SK-N-SH (cell line): ENCODE data around the gene CACNA2D3.

ENCODE experiments used
- CHD2 ChIP-seq: fragments of 150-350 bp; IDR thresholded peaks from 2 replicates; pipeline ENCODE4 v1.6.1; 2018; ENCODE audit warnings: low read length; ENCODE audit not compliant: partially characterized antibody
- EP300 ChIP-seq, 2 experiments: IDR thresholded peaks; 2 replicates each; pipeline versions ENCODE4 v1.4.0 to v1.6.1; 2012; ENCODE audit warnings: borderline replicate concordance in 1 of 2, low read depth in 1 of 2, low read length in 1 of 2
- FOXM1 ChIP-seq: IDR thresholded peaks from 2 replicates; pipeline ENCODE4 v1.4.0; 2012; ENCODE audit warnings: low read depth, mild to moderate bottlenecking
- GATA2 ChIP-seq: sonication (generic); formaldehyde crosslinking; IDR thresholded peaks from 2 replicates; pipeline ENCODE4 v1.5.0; 2020; ENCODE audit warnings: mild to moderate bottlenecking, missing genetic modification reagents
- NRF1 ChIP-seq: IDR thresholded peaks from 2 replicates; pipeline ENCODE4 v1.6.1; 2012; ENCODE audit warnings: low read depth, mild to moderate bottlenecking, low read length
- RAD21 ChIP-seq: IDR thresholded peaks from 2 replicates; pipeline ENCODE4 v1.6.1; 2012; ENCODE audit warnings: mild to moderate bottlenecking, low read length
- RFX5 ChIP-seq: IDR thresholded peaks from 2 replicates; pipeline ENCODE4 v1.6.1; 2012; ENCODE audit warnings: mild to moderate bottlenecking, improper control_type of control experiment, low read length
- RXRA ChIP-seq: IDR thresholded peaks from 2 replicates; pipeline ENCODE4 v1.4.0; 2012; ENCODE audit warnings: low read depth, mild to moderate bottlenecking, borderline replicate concordance
- TAF1 ChIP-seq: IDR thresholded peaks from 2 replicates; pipeline ENCODE4 v1.6.1; 2012; ENCODE audit warnings: low read depth, mild to moderate bottlenecking, low read length, moderate library complexity, borderline replicate concordance
- YY1 ChIP-seq: IDR thresholded peaks from 2 replicates; pipeline ENCODE4 v1.4.0; 2012; ENCODE audit warnings: low read depth, mild to moderate bottlenecking
- TF ChIP-seq, protein P1 (sequence below): fragments of 200-600 bp; sonication (generic); IDR thresholded peaks from 2 replicates; pipeline ENCODE4 v1.6.1; 2017; ENCODE audit warnings: antibody characterized with exemption, mild to moderate bottlenecking, moderate library complexity
- TF ChIP-seq, protein P2 (sequence below): fragments of 150-350 bp; IDR thresholded peaks from 2 replicates; pipeline ENCODE4 v1.6.1; 2017; ENCODE audit warnings: antibody characterized with exemption, low read length, low read depth, borderline replicate concordance
- TF ChIP-seq, protein P3 (sequence below): IDR thresholded peaks from 2 replicates; pipeline ENCODE4 v1.4.0; 2012; ENCODE audit warnings: low read depth
- TF ChIP-seq, protein P4 (sequence below): IDR thresholded peaks from 2 replicates; pipeline ENCODE4 v1.4.0; 2012; ENCODE audit warnings: low read depth, borderline replicate concordance

- TF ChIP-seq, protein P1, sequence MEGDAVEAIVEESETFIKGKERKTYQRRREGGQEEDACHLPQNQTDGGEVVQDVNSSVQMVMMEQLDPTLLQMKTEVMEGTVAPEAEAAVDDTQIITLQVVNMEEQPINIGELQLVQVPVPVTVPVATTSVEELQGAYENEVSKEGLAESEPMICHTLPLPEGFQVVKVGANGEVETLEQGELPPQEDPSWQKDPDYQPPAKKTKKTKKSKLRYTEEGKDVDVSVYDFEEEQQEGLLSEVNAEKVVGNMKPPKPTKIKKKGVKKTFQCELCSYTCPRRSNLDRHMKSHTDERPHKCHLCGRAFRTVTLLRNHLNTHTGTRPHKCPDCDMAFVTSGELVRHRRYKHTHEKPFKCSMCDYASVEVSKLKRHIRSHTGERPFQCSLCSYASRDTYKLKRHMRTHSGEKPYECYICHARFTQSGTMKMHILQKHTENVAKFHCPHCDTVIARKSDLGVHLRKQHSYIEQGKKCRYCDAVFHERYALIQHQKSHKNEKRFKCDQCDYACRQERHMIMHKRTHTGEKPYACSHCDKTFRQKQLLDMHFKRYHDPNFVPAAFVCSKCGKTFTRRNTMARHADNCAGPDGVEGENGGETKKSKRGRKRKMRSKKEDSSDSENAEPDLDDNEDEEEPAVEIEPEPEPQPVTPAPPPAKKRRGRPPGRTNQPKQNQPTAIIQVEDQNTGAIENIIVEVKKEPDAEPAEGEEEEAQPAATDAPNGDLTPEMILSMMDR, result no peak
- TF ChIP-seq RXRA (no peak), CHD2 (no peak), RAD21 (no peak), EP300 (IDR thresholded peaks at IDR 0.05; ENCODE audit: borderline replicate concordance in 1 of 2, low read depth in 1 of 2, low read length in 1 of 2) (no peak), NRF1 (no peak), RFX5 (no peak), YY1 (no peak), TAF1 (no peak), FOXM1 (no peak), GATA2 (CRISPR knock-in tag) (no peak)
- TF ChIP-seq, protein P2, sequence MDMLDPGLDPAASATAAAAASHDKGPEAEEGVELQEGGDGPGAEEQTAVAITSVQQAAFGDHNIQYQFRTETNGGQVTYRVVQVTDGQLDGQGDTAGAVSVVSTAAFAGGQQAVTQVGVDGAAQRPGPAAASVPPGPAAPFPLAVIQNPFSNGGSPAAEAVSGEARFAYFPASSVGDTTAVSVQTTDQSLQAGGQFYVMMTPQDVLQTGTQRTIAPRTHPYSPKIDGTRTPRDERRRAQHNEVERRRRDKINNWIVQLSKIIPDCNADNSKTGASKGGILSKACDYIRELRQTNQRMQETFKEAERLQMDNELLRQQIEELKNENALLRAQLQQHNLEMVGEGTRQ, result no peak
- TF ChIP-seq, protein P3, sequence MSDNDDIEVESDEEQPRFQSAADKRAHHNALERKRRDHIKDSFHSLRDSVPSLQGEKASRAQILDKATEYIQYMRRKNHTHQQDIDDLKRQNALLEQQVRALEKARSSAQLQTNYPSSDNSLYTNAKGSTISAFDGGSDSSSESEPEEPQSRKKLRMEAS, result no peak
- TF ChIP-seq, protein P4, sequence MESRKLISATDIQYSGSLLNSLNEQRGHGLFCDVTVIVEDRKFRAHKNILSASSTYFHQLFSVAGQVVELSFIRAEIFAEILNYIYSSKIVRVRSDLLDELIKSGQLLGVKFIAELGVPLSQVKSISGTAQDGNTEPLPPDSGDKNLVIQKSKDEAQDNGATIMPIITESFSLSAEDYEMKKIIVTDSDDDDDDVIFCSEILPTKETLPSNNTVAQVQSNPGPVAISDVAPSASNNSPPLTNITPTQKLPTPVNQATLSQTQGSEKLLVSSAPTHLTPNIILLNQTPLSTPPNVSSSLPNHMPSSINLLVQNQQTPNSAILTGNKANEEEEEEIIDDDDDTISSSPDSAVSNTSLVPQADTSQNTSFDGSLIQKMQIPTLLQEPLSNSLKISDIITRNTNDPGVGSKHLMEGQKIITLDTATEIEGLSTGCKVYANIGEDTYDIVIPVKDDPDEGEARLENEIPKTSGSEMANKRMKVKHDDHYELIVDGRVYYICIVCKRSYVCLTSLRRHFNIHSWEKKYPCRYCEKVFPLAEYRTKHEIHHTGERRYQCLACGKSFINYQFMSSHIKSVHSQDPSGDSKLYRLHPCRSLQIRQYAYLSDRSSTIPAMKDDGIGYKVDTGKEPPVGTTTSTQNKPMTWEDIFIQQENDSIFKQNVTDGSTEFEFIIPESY, result no peak
Measured at GRCh38 chr3:54580453-54580852, 458.1 kb downstream of the CACNA2D3 start.
